GM12878 (cell line): ENCODE results near the gene VTI1A. TPM values are rescaled to one million over a fixed set of nuclear protein-coding genes. Genes with fewer than 3 reads are reported as not detected.

Experiments used
- ATAC-seq: fragments of 200-7000 bp; cut with Tn5 transposase; 3 replicates; pipeline ENCODE4 v1.9.1; 2020; ENCODE audit warnings: mild to moderate bottlenecking, moderate library complexity
- BruUV-seq: library from RNA; stranded (reverse); fragments of 400-500 nt; replicated peaks from 2 replicates; lab custom pipeline; 2021; lab: Mats Ljungman, UMichigan
- CTCF ChIA-PET: fragments of 300-600 bp; sonication (Branson Sonifier 250); formaldehyde crosslinking; extraction: SDS; loops from one replicate; lab custom pipeline; 2021; ENCODE audit warnings: inconsistent platforms; lab: Yijun Ruan, JAX
- POLR2A ChIA-PET: fragments of 350-600 bp; formaldehyde crosslinking; extraction: SDS; loops from one replicate; lab custom pipeline; 2021; ENCODE audit warnings: inconsistent platforms; lab: Charles Lee
- RAD21 ChIA-PET: fragments of 300-600 bp; sonication (Branson Sonifier 250); formaldehyde crosslinking; loops from one replicate; lab custom pipeline; 2023; ENCODE audit warnings: antibody characterized with exemption; ENCODE audit not compliant: unreplicated experiment; lab: Charles Lee
- SMC1A ChIA-PET: fragments of 300-600 bp; sonication (Branson Sonifier 250); formaldehyde crosslinking; loops from one replicate; lab custom pipeline; 2023; ENCODE audit not compliant: unreplicated experiment, uncharacterized antibody; lab: Charles Lee
- DNase-seq: peaks from one replicate; pipeline ENCODE4 v3.0.0-alpha.2; 2011; ENCODE audit warnings: low read depth, low spot score
- FAIRE-seq: peaks from 3 replicates; lab custom pipeline; 2011; peaks lifted over from hg19 to GRCh38; lab: Jason Lieb, UNC
- H2AFZ ChIP-seq: 2 replicates; pipeline ENCODE4 v1.6.0; 2011; ENCODE audit warnings: low read depth, low read length, control low read depth; ENCODE audit not compliant: control insufficient read depth
- H3K27ac ChIP-seq: 2 replicates; pipeline ENCODE4 v1.5.1; 2011; ENCODE audit warnings: control low read depth; ENCODE audit not compliant: control insufficient read depth, insufficient read depth
- H3K27me3 ChIP-seq, 2 experiments: replicated peaks in 1 of 2; 2 replicates each; pipeline versions ENCODE4 v1.6.0 to v1.6.1; 2011; ENCODE audit warnings: low read length in 1 of 2; ENCODE audit not compliant: control insufficient read depth in 2 of 2, insufficient read depth in 2 of 2
- H3K36me3 ChIP-seq, 2 experiments: 2 replicates each; pipeline ENCODE4 v1.5.1; 2011; ENCODE audit warnings: low read length in 1 of 2; ENCODE audit not compliant: control insufficient read depth in 2 of 2, insufficient read depth in 2 of 2
- H3K4me1 ChIP-seq: 2 replicates; pipeline ENCODE4 v1.6.1; 2011; ENCODE audit warnings: mild to moderate bottlenecking, low read length, moderate library complexity, mixed read lengths; ENCODE audit not compliant: control insufficient read depth, insufficient read depth
- H3K4me2 ChIP-seq: 2 replicates; pipeline ENCODE4 v1.6.0; 2011; ENCODE audit warnings: control low read depth; ENCODE audit not compliant: control insufficient read depth, insufficient read depth
- H3K4me3 ChIP-seq: fragments of 200-600 bp; sonication (generic); 2 replicates; pipeline ENCODE4 v1.5.1; 2016
- H3K79me2 ChIP-seq: 2 replicates; pipeline ENCODE4 v1.6.0; 2011; ENCODE audit warnings: low read length; ENCODE audit not compliant: control insufficient read depth, insufficient read depth
- H3K9ac ChIP-seq: 2 replicates; pipeline ENCODE4 v1.8.0; 2011; ENCODE audit warnings: low read length, control low read depth, mixed read lengths; ENCODE audit not compliant: control insufficient read depth, insufficient read depth
- H3K9me3 ChIP-seq: replicated peaks from 3 replicates; pipeline ENCODE4 v1.5.1; 2011; ENCODE audit warnings: mild to moderate bottlenecking, low read length; ENCODE audit not compliant: control insufficient read depth, insufficient read depth
- H4K20me1 ChIP-seq: 2 replicates; pipeline ENCODE4 v1.6.0; 2011; ENCODE audit not compliant: control insufficient read depth, insufficient read depth
- ATF2 ChIP-seq: IDR thresholded peaks from 2 replicates; pipeline ENCODE4 v1.6.1; 2012; ENCODE audit warnings: low read length, inconsistent platforms
- E2F4 ChIP-seq: IDR thresholded peaks from 2 replicates; pipeline ENCODE4 v1.6.1; 2012; ENCODE audit warnings: low read depth, low read length, improper control_type of control experiment
- EP300 ChIP-seq, 2 experiments: fragments of 150-350 bp in 1 of 2; IDR thresholded peaks; 2 replicates each; pipeline ENCODE4 v1.6.1; 2011 to 2012; ENCODE audit warnings: low read depth in 2 of 2, low read length in 2 of 2, borderline replicate concordance in 1 of 2, improper control_type of control experiment in 1 of 2, inconsistent platforms in 1 of 2; ENCODE audit not compliant: control insufficient read depth in 1 of 2
- ETV6 ChIP-seq, 2 experiments: fragments of 450-650 bp in 1 of 2; IDR thresholded peaks in 1 of 2; conservative IDR thresholded peaks in 1 of 2; 2 replicates each; pipeline ENCODE4 v1.6.1; 2014; ENCODE audit warnings: antibody characterized with exemption in 1 of 2, borderline replicate concordance in 1 of 2, low read depth in 1 of 2, mild to moderate bottlenecking in 1 of 2, moderate library complexity in 1 of 2
- FOS ChIP-seq: IDR thresholded peaks from 3 replicates; pipeline ENCODE4 v1.6.1; 2011; ENCODE audit warnings: borderline replicate concordance; ENCODE audit not compliant: insufficient read length; ENCODE audit errors: extremely low read depth
- FOXK2 ChIP-seq: fragments of 450-650 bp; IDR thresholded peaks from 2 replicates; pipeline ENCODE4 v1.6.1; 2017; ENCODE audit warnings: mild to moderate bottlenecking, moderate library complexity
- GABPA ChIP-seq: IDR thresholded peaks from 2 replicates; pipeline ENCODE4 v1.6.1; 2014; ENCODE audit warnings: antibody characterized with exemption, low read depth, mild to moderate bottlenecking, inconsistent platforms
- POLR2AphosphoS5 ChIP-seq: IDR thresholded peaks from 2 replicates; pipeline ENCODE4 v1.6.1; 2011; ENCODE audit warnings: mild to moderate bottlenecking, low read length, inconsistent platforms
- PRDM15 ChIP-seq: fragments of 450-650 bp; formaldehyde crosslinking; IDR thresholded peaks from 2 replicates; pipeline ENCODE4 v1.4.0; 2020; ENCODE audit warnings: mild to moderate bottlenecking, moderate library complexity
- TCF7 ChIP-seq: IDR thresholded peaks from 2 replicates; pipeline ENCODE4 v1.6.1; 2014; ENCODE audit warnings: antibody characterized with exemption, borderline replicate concordance
- WGBS: methylation state at CpG from one replicate; pipeline ENCODE4 v1.1.6; 2016; ENCODE audit warnings: low lambda C conversion rate; ENCODE audit not compliant: insufficient replicate concordance, insufficient coverage; ENCODE audit errors: missing lambda C conversion rate; 5-methylcytosine and 5-hydroxymethylcytosine counted together
- in situ Hi-C: fragments of 300-500 bp; cut with MboI; formaldehyde crosslinking; loops from 9 replicates; pipeline ENCODE4 v1.14.3; 2018; ENCODE audit warnings: mixed read lengths
- intact Hi-C: fragments of 100-400 bp; cut with micrococcal nuclease; formaldehyde crosslinking; loops from one replicate; pipeline ENCODE4 v1.14.2; 2022; ENCODE audit not compliant: unreplicated experiment
- polyA plus RNA-seq, 11 experiments: library from polyadenylated mRNA; depleted of rRNA in 4 of 11; unstranded in 6 of 11; stranded (reverse) in 5 of 11; fragments of >200 nt; fragmentation: Nextera tagmentation in 4 of 11; fragmentation: Illumina TruSeq in 1 of 11; extraction: Ambion mirVana in 4 of 11; extraction: Trizol in 1 of 11; gene quantifications; 1 replicate in 1 of 11; 2 replicates in 10 of 11; pipeline versions ENCODE4 v1.2.1 to v1.2.3, GENCODE V29; 2011 to 2016; ENCODE audit warnings: inconsistent platforms in 2 of 11, missing spikeins in 2 of 11, low read depth in 1 of 11
- total RNA-seq, 4 experiments: library from RNA; depleted of rRNA in 3 of 4; stranded (reverse); fragments of >200 nt in 3 of 4; fragmentation: Illumina TruSeq in 1 of 4; extraction: Trizol in 1 of 4; gene quantifications; 2 replicates each; pipeline versions ENCODE4 v1.2.1 to v1.2.3, GENCODE V29; 2013 to 2021

VTI1A gene
- total and polyA plus RNA-seq, 10 of the 15 experiments (the other 5 are each of a cell fraction or from before 2014, with no cell fraction given) = 12.4 to 43.2 (median 27.5) TPM

- 100% methylated on average over 2 of the region's 2 CpGs for WGBS
- no peak for ATAC-seq
- Histone ChIP-seq H3K9ac (no peak overlapping the region), H3K27ac (no peak overlapping the region), H3K4me2 (no peak overlapping the region), H3K4me1 (no peaks in the 10 kb centered on the region), H3K9me3 (no peaks in the 10 kb centered on the region; the same call in 2 of the 3 replicates), H3K79me2 (no peaks in the 10 kb centered on the region), H3K4me3 (no peak overlapping the region), H3K36me3 (peaks cover 4 to 6% of the 10 kb centered on the region in 2 experiments; a peak in 3 of 4 replicates), H3K27me3 (no peaks in the 10 kb centered on the region), H4K20me1 (no peaks in the 10 kb centered on the region), H2AFZ (no peak overlapping the region)
- intact Hi-C loops (no loop called here), in situ Hi-C loops (no loop called here)
- FAIRE-seq = no peak
- RAD21 ChIA-PET = no interaction called here
- BruUV-seq = no TSS peak
- DNase-seq = no peak
- CTCF ChIA-PET = interaction anchor here (0.8 to 1.1 kb wide), 2 partner anchors 20 to 69 kb away, joined by 3 to 6 read pairs; no protein-coding TSS in a partner anchor
- SMC1A ChIA-PET = interaction anchor here (1.6 kb wide), 1 partner anchor 32 kb away, joined by 3 read pairs; no protein-coding TSS in a partner anchor
- POLR2A ChIA-PET = no interaction called here
- TF ChIP-seq PRDM15 (no peak), FOS (no peak), TCF7 (no peak), FOXK2 (no peak), ATF2 (no peak), ETV6 (conservative IDR thresholded peaks at IDR 0.05 in 1 of 2, IDR thresholded peaks at IDR 0.05 in 1 of 2; ENCODE audit: borderline replicate concordance in 1 of 2, low read depth in 1 of 2) (no peak), EP300 (IDR thresholded peaks at IDR 0.05; ENCODE audit: borderline replicate concordance in 1 of 2, control insufficient read depth in 1 of 2, low read depth in 2 of 2, low read length in 2 of 2) (no peak), E2F4 (no peak), POLR2AphosphoS5 (no peak), GABPA (no peak)
Measured at GRCh38 chr10:112402917-112403316, 44.1 kb upstream of the VTI1A start.
